GM19468 (cell line): ENCODE results near the gene SMAD9.
A peak's percentile ranks its signal among the peaks of the same experiment; 100 is the strongest.

ENCODE experiments used
- ATAC-seq: cut with Tn5 transposase; IDR thresholded peaks from one replicate; pipeline ENCODE4 v1.9.1; 2021; ENCODE audit warnings: mild to moderate bottlenecking, moderate library complexity, moderate number of reproducible peaks; ENCODE audit not compliant: unreplicated experiment; ENCODE audit errors: extremely low read depth

Gene SMAD9

GRCh38 chr13:36820222-36820621 lies 99.8 kb downstream of the SMAD9 start:
- ATAC-seq = peak; percentile 24

GRCh38 chr13:36819739-36820090 lies 100.3 kb downstream of the SMAD9 start:
- ATAC-seq = no peak

GRCh38 chr13:36818804-36819738 lies 101.0 kb downstream of the SMAD9 start, which contains the start of gene RFXAP:
RFXAP (plus strand) TSS chr13:36819222; CDS start chr13:36819358, 136 bp downstream.
- peak; percentile 92 for ATAC-seq

GRCh38 chr13:36817996-36818803 lies 101.8 kb downstream of the SMAD9 start:
- no peak for ATAC-seq

DNA sequence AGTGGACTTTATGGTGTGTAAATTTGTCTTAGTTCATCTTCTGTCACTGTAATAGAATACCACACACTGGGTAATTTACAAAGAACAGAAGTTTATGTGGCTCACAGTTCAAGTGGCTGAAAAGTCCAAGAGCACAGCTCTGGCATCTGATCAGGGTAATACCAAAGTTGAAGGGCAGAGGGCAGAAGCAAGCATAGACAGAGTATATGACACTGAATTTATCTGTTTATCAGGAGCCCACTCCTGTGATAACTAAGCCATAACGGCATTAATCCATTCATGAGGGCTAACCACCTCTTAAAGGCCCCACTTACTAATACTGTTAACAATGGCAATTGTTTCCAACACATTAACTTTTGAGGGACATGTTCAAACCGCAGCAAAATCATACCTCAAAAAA lies 105.0 kb downstream of the SMAD9 start:
- no peak for ATAC-seq

GRCh38 chr13:36814465-36814864 lies 105.6 kb downstream of the SMAD9 start:
- no peak for ATAC-seq

GRCh38 chr13:36813225-36813624 lies 106.8 kb downstream of the SMAD9 start:
- no peak for ATAC-seq

- ATAC-seq = no peak
Measured at GRCh38 chr13:36807616-36808015, 112.4 kb downstream of the SMAD9 start.

DNA sequence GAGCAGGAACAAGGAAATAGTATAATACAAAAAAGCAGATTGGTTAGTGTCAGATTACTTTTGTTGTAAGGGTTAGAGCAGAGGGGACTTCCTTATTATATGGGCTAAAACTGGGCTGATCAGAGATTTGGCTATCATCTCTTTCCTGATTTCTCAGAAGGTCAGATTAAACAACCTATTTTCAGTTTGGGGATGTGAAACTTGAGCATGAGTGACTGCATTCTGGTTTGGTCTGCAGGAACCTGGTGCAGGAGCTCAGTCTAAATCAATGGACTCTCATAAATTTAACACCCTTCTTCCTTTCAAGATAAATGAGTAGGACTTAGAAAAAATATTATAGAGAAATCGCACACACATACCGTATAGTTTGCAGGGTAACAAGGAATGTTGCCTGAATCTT lies 113.9 kb downstream of the SMAD9 start:
- ATAC-seq = no peak

DNA sequence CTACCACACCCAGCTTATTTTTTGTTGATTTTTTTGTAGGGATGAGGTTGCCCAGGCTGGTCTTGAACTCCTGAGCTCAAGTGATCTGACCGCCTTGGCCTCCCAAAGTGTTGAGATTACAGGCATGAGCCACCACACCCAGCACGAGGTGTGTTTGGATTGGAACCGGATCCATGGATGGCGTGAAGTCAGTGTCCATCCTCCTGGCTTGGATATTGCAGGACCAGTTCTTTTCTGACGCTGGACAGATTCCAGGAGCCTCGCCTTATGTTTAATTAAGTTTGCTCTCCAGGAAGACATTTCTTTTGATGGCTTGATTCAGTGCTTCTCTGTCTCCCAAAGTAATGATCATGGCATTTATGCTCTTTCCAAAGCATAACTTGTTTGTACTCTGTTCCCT lies 115.5 kb downstream of the SMAD9 start:
- ATAC-seq = no peak

DNA sequence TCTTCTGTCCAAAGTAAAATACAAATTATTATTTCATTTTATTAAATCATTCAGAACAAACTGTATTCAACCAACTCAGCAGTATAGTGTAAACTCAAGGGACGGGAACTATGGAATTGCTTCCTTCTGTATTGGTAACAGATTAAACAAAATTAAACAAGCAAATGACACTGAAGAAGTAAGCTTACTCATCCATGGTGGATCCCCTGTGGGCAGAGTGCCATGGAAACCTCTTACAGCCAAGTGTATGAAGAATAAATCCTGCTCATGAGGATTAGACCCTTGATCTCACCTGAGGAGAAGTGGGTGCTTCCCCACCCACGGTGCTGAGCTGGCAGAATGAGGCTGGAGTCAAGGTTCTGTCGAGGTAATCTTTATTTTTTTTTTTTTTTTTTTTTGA lies 119.0 kb downstream of the SMAD9 start:
- ATAC-seq = no peak

DNA sequence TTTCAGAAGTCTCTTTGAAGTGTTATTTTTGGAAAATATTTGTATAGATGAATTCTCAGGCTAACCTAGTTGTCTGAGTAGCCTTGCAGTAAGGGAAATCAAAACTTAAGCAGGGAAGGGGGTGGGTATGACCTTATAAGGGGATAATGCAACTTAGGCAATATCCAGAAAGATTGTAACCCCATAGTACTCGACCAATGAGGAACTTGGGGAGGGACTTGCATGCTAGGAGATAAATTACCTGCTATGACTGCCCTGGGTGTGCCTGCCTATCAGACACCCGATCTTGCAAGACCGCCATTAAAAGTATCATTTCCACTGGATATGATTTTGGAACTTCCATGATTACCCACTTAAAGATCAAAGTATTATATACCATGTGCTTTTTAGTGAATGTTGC lies 124.0 kb downstream of the SMAD9 start:
- no peak for ATAC-seq

GRCh38 chr13:36795463-36795862 lies 124.6 kb downstream of the SMAD9 start:
- ATAC-seq = no peak
